AG10803 (cell line): Measurements from ENCODE around the gene PDP2.

Experiments used
- DNase-seq: peaks from one replicate; pipeline ENCODE4 v3.0.0; 2010; ENCODE audit warnings: low read depth
- H3K4me3 ChIP-seq: 2 replicates; pipeline ENCODE4 v1.5.1; 2011; ENCODE audit warnings: mild to moderate bottlenecking, low read length, control low read depth
- CTCF ChIP-seq: conservative IDR thresholded peaks from 2 replicates; pipeline ENCODE4 v1.5.1; 2011; ENCODE audit warnings: mild to moderate bottlenecking, low read length, control low read depth, inconsistent platforms

PDP2 gene

GRCh38 chr16:66920924-66921680, 40.8 kb downstream of the PDP2 start:
- no peak overlapping the region for H3K4me3 ChIP-seq
- TF ChIP-seq CTCF, result no peak
- no peak for DNase-seq

- DNase-seq, result no peak
- no peak overlapping the region for H3K4me3 ChIP-seq
- no peak for TF ChIP-seq CTCF
These were observed 41.6 kb downstream of the PDP2 start for GRCh38 chr16:66921729-66922450.

GRCh38 chr16:66923247-66923731, 43.0 kb downstream of the PDP2 start:
- no peak for DNase-seq
- no peak for TF ChIP-seq CTCF
- no peak overlapping the region for H3K4me3 ChIP-seq

- H3K4me3 ChIP-seq, result no peak overlapping the region
- no peak for DNase-seq
- TF ChIP-seq CTCF, result no peak
These were observed 43.6 kb downstream of the PDP2 start for GRCh38 chr16:66923866-66924265.

GRCh38 chr16:66924527-66925321, 44.4 kb downstream of the PDP2 start:
- peak overlapping the region; percentile 50 for H3K4me3 ChIP-seq
- no peak; the same call in 1 of the 2 replicates for TF ChIP-seq CTCF
- DNase-seq, result no peak

- H3K4me3 ChIP-seq, result peak within 1 kb of the TSS; percentile 50
- no peak for TF ChIP-seq CTCF
- DNase-seq, result peak; percentile 44
These were observed 45.1 kb downstream of the PDP2 start, which contains the start of gene RRAD for GRCh38 chr16:66925322-66925840. RRAD (minus strand) TSS chr16:66925535; CDS start chr16:66925179, 356 bp downstream.
